Measurements from ENCODE around the gene AP1S3. TPM values are rescaled to one million over a fixed set of nuclear protein-coding genes. Genes with fewer than 3 reads are reported as not detected.
A peak's percentile ranks its signal among the peaks of the same experiment; 100 is the strongest.

AP1S3 gene
- total and polyA plus RNA-seq, 5 donors from 2014 or later, result 0.88 to 3.7 (median 2.1) TPM

- Histone ChIP-seq H3K4me1 (ENCODE audit: control insufficient read depth, insufficient read depth, low read length, poor library complexity, severe bottlenecking) (peaks cover 16% of the 10 kb centered on the region), H3K27ac (ENCODE audit: insufficient read depth, low read length, poor library complexity, severe bottlenecking) (no peak overlapping the region), H3K27me3 (ENCODE audit: control insufficient read depth, insufficient read depth, low read length) (no peaks in the 10 kb centered on the region), H3K9me3 (ENCODE audit: control insufficient read depth in 2 of 2, low read length in 2 of 2) (no peaks in the 10 kb centered on the region), H3K36me3 (ENCODE audit: control insufficient read depth, insufficient read depth, low read length) (no peaks in the 10 kb centered on the region), H3K4me3 (ENCODE audit: low read depth, low read length) (no peak overlapping the region)
- no peaks in the 10 kb centered on the region for H3K9me3 Mint-ChIP-seq
- peaks cover 7% of the 10 kb centered on the region for H3K36me3 Mint-ChIP-seq
- DNase-seq (no peak), ATAC-seq (ENCODE audit: low read depth in 2 of 2) (no peak)
- no peak overlapping the region for H3K27ac Mint-ChIP-seq
- no peak overlapping the region for H3K4me3 Mint-ChIP-seq
- peaks cover 5 to 21% (median 18%) of the 10 kb centered on the region in 4 donors for H3K4me1 Mint-ChIP-seq
- H3K27me3 Mint-ChIP-seq, result no peaks in the 10 kb centered on the region
Observed at GRCh38 chr2:223863491-223863890, 26.1 kb upstream of the AP1S3 start.

- Mint-ChIP-seq H3K4me1 (peaks cover 5 to 15% (median 13%) of the 10 kb centered on the region in 4 donors), H3K27me3 (no peaks in the 10 kb centered on the region), H3K36me3 (peaks cover 7% of the 10 kb centered on the region), H3K9me3 (no peaks in the 10 kb centered on the region), H3K27ac (peak overlapping the region in 1 of 3 donors; percentile 32), H3K4me3 (no peak overlapping the region)
- Histone ChIP-seq H3K4me1 (ENCODE audit: control insufficient read depth, insufficient read depth, low read length, poor library complexity, severe bottlenecking) (peaks cover 15% of the 10 kb centered on the region), H3K27me3 (ENCODE audit: control insufficient read depth, insufficient read depth, low read length) (no peaks in the 10 kb centered on the region), H3K9me3 (ENCODE audit: control insufficient read depth in 2 of 2, low read length in 2 of 2) (no peaks in the 10 kb centered on the region), H3K4me3 (ENCODE audit: low read depth, low read length) (no peak overlapping the region), H3K36me3 (ENCODE audit: control insufficient read depth, insufficient read depth, low read length) (no peaks in the 10 kb centered on the region), H3K27ac (ENCODE audit: insufficient read depth, low read length, poor library complexity, severe bottlenecking) (no peak overlapping the region)
- ATAC-seq (ENCODE audit: low read depth in 2 of 2) (no peak), DNase-seq (no peak)
Observed at GRCh38 chr2:223860809-223861738, 23.7 kb upstream of the AP1S3 start.

GRCh38 chr2:223859070-223859469 lies 21.7 kb upstream of the AP1S3 start:
- no peaks in the 10 kb centered on the region for H3K27me3 Mint-ChIP-seq
- ATAC-seq (ENCODE audit: low read depth in 2 of 2), result no peak
- Histone ChIP-seq H3K27me3 (ENCODE audit: control insufficient read depth, insufficient read depth, low read length) (no peaks in the 10 kb centered on the region), H3K4me1 (ENCODE audit: control insufficient read depth, insufficient read depth, low read length, poor library complexity, severe bottlenecking) (no peaks in the 10 kb centered on the region), H3K36me3 (ENCODE audit: control insufficient read depth, insufficient read depth, low read length) (peaks cover 4% of the 10 kb centered on the region), H3K9me3 (ENCODE audit: control insufficient read depth in 2 of 2, low read length in 2 of 2) (no peaks in the 10 kb centered on the region), H3K27ac (ENCODE audit: insufficient read depth, low read length, poor library complexity, severe bottlenecking) (no peak overlapping the region), H3K4me3 (ENCODE audit: low read depth, low read length) (no peak overlapping the region)
- DNase-seq, result no peak
- H3K4me1 Mint-ChIP-seq, result peaks cover 0 to 6% (median 0%) of the 10 kb centered on the region in 4 donors
- no peak overlapping the region for H3K27ac Mint-ChIP-seq
- no peaks in the 10 kb centered on the region for H3K9me3 Mint-ChIP-seq
- no peak overlapping the region for H3K4me3 Mint-ChIP-seq
- H3K36me3 Mint-ChIP-seq, result peaks cover 3% of the 10 kb centered on the region

GRCh38 chr2:223856584-223856983 lies 19.2 kb upstream of the AP1S3 start:
- no peaks in the 10 kb centered on the region for H3K27me3 Mint-ChIP-seq
- Histone ChIP-seq H3K36me3 (ENCODE audit: control insufficient read depth, insufficient read depth, low read length) (peaks cover 4% of the 10 kb centered on the region), H3K9me3 (ENCODE audit: control insufficient read depth in 2 of 2, low read length in 2 of 2) (no peaks in the 10 kb centered on the region), H3K27ac (ENCODE audit: insufficient read depth, low read length, poor library complexity, severe bottlenecking) (no peak overlapping the region), H3K4me1 (ENCODE audit: control insufficient read depth, insufficient read depth, low read length, poor library complexity, severe bottlenecking) (no peaks in the 10 kb centered on the region), H3K4me3 (ENCODE audit: low read depth, low read length) (no peak overlapping the region), H3K27me3 (ENCODE audit: control insufficient read depth, insufficient read depth, low read length) (no peaks in the 10 kb centered on the region)
- DNase-seq (no peak), ATAC-seq (ENCODE audit: low read depth in 2 of 2) (no peak)
- no peak overlapping the region for H3K4me3 Mint-ChIP-seq
- peaks cover 0 to 9% (median 6%) of the 10 kb centered on the region in 4 donors for H3K4me1 Mint-ChIP-seq
- H3K36me3 Mint-ChIP-seq, result peaks cover 8% of the 10 kb centered on the region
- no peak overlapping the region for H3K27ac Mint-ChIP-seq
- H3K9me3 Mint-ChIP-seq, result no peaks in the 10 kb centered on the region

- no peaks in the 10 kb centered on the region for H3K27me3 ChIP-seq (ENCODE audit: control insufficient read depth, insufficient read depth, low read length)
- H3K27ac ChIP-seq (ENCODE audit: insufficient read depth, low read length, poor library complexity, severe bottlenecking), result no peak overlapping the region
- H3K36me3 ChIP-seq (ENCODE audit: control insufficient read depth, insufficient read depth, low read length), result peaks cover 4% of the 10 kb centered on the region
- peaks cover 9% of the 10 kb centered on the region for H3K36me3 Mint-ChIP-seq
- ATAC-seq (ENCODE audit: low read depth in 2 of 2) (no peak), DNase-seq (no peak)
- H3K4me1 Mint-ChIP-seq, result peaks cover 4 to 14% (median 8%) of the 10 kb centered on the region in 4 donors
- no peaks in the 10 kb centered on the region for H3K27me3 Mint-ChIP-seq
- H3K4me1 ChIP-seq (ENCODE audit: control insufficient read depth, insufficient read depth, low read length, poor library complexity, severe bottlenecking), result no peaks in the 10 kb centered on the region
- H3K9me3 Mint-ChIP-seq, result peaks cover 0 to 2% (median 0%) of the 10 kb centered on the region in 7 donors
- no peak overlapping the region for H3K4me3 Mint-ChIP-seq
- no peaks in the 10 kb centered on the region for H3K9me3 ChIP-seq (ENCODE audit: control insufficient read depth in 2 of 2, low read length in 2 of 2)
- no peak overlapping the region for H3K27ac Mint-ChIP-seq
- no peak overlapping the region for H3K4me3 ChIP-seq (ENCODE audit: low read depth, low read length)
Observed at GRCh38 chr2:223856021-223856420, 18.6 kb upstream of the AP1S3 start.

GRCh38 chr2:223855426-223855825 lies 18.0 kb upstream of the AP1S3 start:
- H3K27me3 Mint-ChIP-seq, result no peaks in the 10 kb centered on the region
- Histone ChIP-seq H3K27ac (ENCODE audit: insufficient read depth, low read length, poor library complexity, severe bottlenecking) (no peak overlapping the region), H3K4me1 (ENCODE audit: control insufficient read depth, insufficient read depth, low read length, poor library complexity, severe bottlenecking) (no peaks in the 10 kb centered on the region), H3K9me3 (ENCODE audit: control insufficient read depth in 2 of 2, low read length in 2 of 2) (no peaks in the 10 kb centered on the region), H3K36me3 (ENCODE audit: control insufficient read depth, insufficient read depth, low read length) (peaks cover 4% of the 10 kb centered on the region), H3K4me3 (ENCODE audit: low read depth, low read length) (no peak overlapping the region), H3K27me3 (ENCODE audit: control insufficient read depth, insufficient read depth, low read length) (no peaks in the 10 kb centered on the region)
- DNase-seq (no peak), ATAC-seq (ENCODE audit: low read depth in 2 of 2) (no peak)
- peaks cover 4 to 14% (median 9%) of the 10 kb centered on the region in 4 donors for H3K4me1 Mint-ChIP-seq
- peaks cover 0 to 2% (median 0%) of the 10 kb centered on the region in 7 donors for H3K9me3 Mint-ChIP-seq
- H3K36me3 Mint-ChIP-seq, result peaks cover 14% of the 10 kb centered on the region
- no peak overlapping the region for H3K4me3 Mint-ChIP-seq
- no peak overlapping the region for H3K27ac Mint-ChIP-seq

- no peak overlapping the region for H3K4me3 Mint-ChIP-seq
- H3K4me1 Mint-ChIP-seq, result peaks cover 4 to 14% (median 9%) of the 10 kb centered on the region in 4 donors
- Histone ChIP-seq H3K27me3 (ENCODE audit: control insufficient read depth, insufficient read depth, low read length) (no peaks in the 10 kb centered on the region), H3K4me1 (ENCODE audit: control insufficient read depth, insufficient read depth, low read length, poor library complexity, severe bottlenecking) (no peaks in the 10 kb centered on the region), H3K36me3 (ENCODE audit: control insufficient read depth, insufficient read depth, low read length) (peaks cover 4% of the 10 kb centered on the region), H3K9me3 (ENCODE audit: control insufficient read depth in 2 of 2, low read length in 2 of 2) (no peaks in the 10 kb centered on the region), H3K4me3 (ENCODE audit: low read depth, low read length) (no peak overlapping the region), H3K27ac (ENCODE audit: insufficient read depth, low read length, poor library complexity, severe bottlenecking) (no peak overlapping the region)
- H3K27me3 Mint-ChIP-seq, result no peaks in the 10 kb centered on the region
- H3K27ac Mint-ChIP-seq, result no peak overlapping the region
- no peak for ATAC-seq (ENCODE audit: low read depth in 2 of 2)
- peaks cover 0 to 2% (median 0%) of the 10 kb centered on the region in 7 donors for H3K9me3 Mint-ChIP-seq
- peaks cover 14% of the 10 kb centered on the region for H3K36me3 Mint-ChIP-seq
- DNase-seq, result no peak
Observed at GRCh38 chr2:223854741-223855140, 17.4 kb upstream of the AP1S3 start.
